ENCODE measurements around the gene DAB2IP.
A peak's percentile ranks its signal among the peaks of the same experiment; 100 is the strongest.

Gene DAB2IP

GRCh38 chr9:121769939-121770338, 118.5 kb downstream of the DAB2IP start:
- no peak overlapping the region for H3K4me3 ChIP-seq (replicated peaks; ENCODE audit: low read depth, low read length)
- TF ChIP-seq CTCF (IDR thresholded peaks at IDR 0.05; ENCODE audit: low read length, missing control alignments): no peak
- DNase-seq (ENCODE audit: low read depth): no peak

- DNase-seq (ENCODE audit: low read depth): peak; percentile 60
- no peak for TF ChIP-seq CTCF (IDR thresholded peaks at IDR 0.05; ENCODE audit: low read length, missing control alignments)
- H3K4me3 ChIP-seq (replicated peaks; ENCODE audit: low read depth, low read length): no peak overlapping the region
Measured at GRCh38 chr9:121770415-121771273, 119.2 kb downstream of the DAB2IP start.

- no peak overlapping the region for H3K4me3 ChIP-seq (replicated peaks; ENCODE audit: low read depth, low read length)
- DNase-seq (ENCODE audit: low read depth): peak; percentile 15
- TF ChIP-seq CTCF (IDR thresholded peaks at IDR 0.05; ENCODE audit: low read length, missing control alignments): no peak
Measured at GRCh38 chr9:121771418-121771817, 120.0 kb downstream of the DAB2IP start.

- H3K4me3 ChIP-seq (replicated peaks; ENCODE audit: low read depth, low read length): no peak overlapping the region
- peak; percentile 8 for DNase-seq (ENCODE audit: low read depth)
- no peak for TF ChIP-seq CTCF (IDR thresholded peaks at IDR 0.05; ENCODE audit: low read length, missing control alignments)
Measured at GRCh38 chr9:121771851-121772599, 120.6 kb downstream of the DAB2IP start.

- H3K4me3 ChIP-seq (replicated peaks; ENCODE audit: low read depth, low read length): no peak overlapping the region
- DNase-seq (ENCODE audit: low read depth): no peak
- no peak for TF ChIP-seq CTCF (IDR thresholded peaks at IDR 0.05; ENCODE audit: low read length, missing control alignments)
Measured at GRCh38 chr9:121772600-121773285, 121.3 kb downstream of the DAB2IP start.

GRCh38 chr9:121773286-121773953, 122.0 kb downstream of the DAB2IP start:
- no peak for TF ChIP-seq CTCF (IDR thresholded peaks at IDR 0.05; ENCODE audit: low read length, missing control alignments)
- DNase-seq (ENCODE audit: low read depth): no peak
- H3K4me3 ChIP-seq (replicated peaks; ENCODE audit: low read depth, low read length): no peak overlapping the region

Data from fibroblast of pulmonary artery (primary cell).